ENCODE measurements around the gene HSD17B7.

DNA sequence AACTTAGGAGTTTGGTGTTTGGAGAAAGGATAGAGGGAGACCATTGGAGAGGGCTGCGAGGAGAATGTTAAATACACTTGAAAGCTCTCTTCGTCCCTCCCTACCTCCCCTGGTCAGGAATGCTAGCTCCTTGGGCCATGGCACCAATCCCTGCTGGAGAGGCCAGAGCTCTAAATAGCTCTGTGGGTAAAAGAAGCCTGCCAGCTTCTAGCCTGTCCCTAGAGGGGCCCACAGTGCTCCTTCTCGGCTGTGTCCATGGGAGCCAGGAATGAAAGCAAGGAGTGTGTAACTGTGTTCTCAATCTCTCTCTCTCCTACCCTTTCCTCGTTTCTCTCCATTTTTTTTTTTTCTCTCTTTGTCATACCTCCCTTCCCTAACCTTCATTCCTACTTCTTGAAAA lies 70.6 kb downstream of the HSD17B7 start, which contains the start of gene CCDC190:
- TF ChIP-seq, protein P1, sequence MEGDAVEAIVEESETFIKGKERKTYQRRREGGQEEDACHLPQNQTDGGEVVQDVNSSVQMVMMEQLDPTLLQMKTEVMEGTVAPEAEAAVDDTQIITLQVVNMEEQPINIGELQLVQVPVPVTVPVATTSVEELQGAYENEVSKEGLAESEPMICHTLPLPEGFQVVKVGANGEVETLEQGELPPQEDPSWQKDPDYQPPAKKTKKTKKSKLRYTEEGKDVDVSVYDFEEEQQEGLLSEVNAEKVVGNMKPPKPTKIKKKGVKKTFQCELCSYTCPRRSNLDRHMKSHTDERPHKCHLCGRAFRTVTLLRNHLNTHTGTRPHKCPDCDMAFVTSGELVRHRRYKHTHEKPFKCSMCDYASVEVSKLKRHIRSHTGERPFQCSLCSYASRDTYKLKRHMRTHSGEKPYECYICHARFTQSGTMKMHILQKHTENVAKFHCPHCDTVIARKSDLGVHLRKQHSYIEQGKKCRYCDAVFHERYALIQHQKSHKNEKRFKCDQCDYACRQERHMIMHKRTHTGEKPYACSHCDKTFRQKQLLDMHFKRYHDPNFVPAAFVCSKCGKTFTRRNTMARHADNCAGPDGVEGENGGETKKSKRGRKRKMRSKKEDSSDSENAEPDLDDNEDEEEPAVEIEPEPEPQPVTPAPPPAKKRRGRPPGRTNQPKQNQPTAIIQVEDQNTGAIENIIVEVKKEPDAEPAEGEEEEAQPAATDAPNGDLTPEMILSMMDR (IDR thresholded peaks at IDR 0.05) = no peak
- no peak for TF ChIP-seq POLR2A (IDR thresholded peaks at IDR 0.05)
- no peak for TF ChIP-seq POLR2AphosphoS5 (IDR thresholded peaks at IDR 0.05)
- no peak for TF ChIP-seq EP300 (IDR thresholded peaks at IDR 0.05)
